ENCODE results near the gene GUCY1A1. TPM values are rescaled to one million over a fixed set of nuclear protein-coding genes. Genes with fewer than 3 reads are reported as not detected.

The GUCY1A1 gene
- total RNA-seq, 1 experiment from 2014 or later, result 0.17 TPM

DNA sequence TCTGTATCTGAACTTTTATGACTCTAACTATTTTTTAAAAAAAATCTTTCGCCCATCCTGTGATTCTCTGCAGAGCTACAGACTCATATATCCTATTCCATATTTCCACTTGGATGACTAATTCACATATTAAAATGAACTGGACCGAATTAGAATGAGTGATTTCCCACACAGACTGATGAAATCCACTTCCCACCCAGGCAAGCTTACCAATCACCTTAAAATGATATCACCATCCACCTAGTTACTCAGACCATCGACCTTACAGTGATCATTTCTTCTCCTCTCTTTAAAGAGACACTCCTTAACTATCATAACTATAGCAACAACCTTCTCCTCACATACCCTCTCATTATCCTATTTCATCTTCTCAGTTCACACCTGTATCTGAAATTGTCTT is 58.1 kb downstream of the GUCY1A1 start:
- Histone ChIP-seq H3K4me2 (no peak overlapping the region), H3K27ac (no peak overlapping the region), H3K4me1 (replicated peaks; ENCODE audit: insufficient read depth) (no peaks in the 10 kb centered on the region), H3F3A (ENCODE audit: insufficient read depth, low read depth) (no peaks in the 10 kb centered on the region), H3K9me2 (ENCODE audit: insufficient read depth) (no peaks in the 10 kb centered on the region), H3K4me3 (no peak overlapping the region), H3K27me3 (ENCODE audit: insufficient read depth, low read depth) (no peaks in the 10 kb centered on the region), H4K20me1 (ENCODE audit: insufficient read depth) (no peaks in the 10 kb centered on the region), H3K79me2 (ENCODE audit: low read depth) (no peaks in the 10 kb centered on the region), H3K9me3 (ENCODE audit: insufficient read depth, low read depth) (no peaks in the 10 kb centered on the region), H2AFZ (no peak overlapping the region), H3K36me3 (ENCODE audit: low read depth) (no peaks in the 10 kb centered on the region)
- ChIA-PET POLR2A (ENCODE audit: unreplicated experiment) (no interaction called here), CTCF (no interaction called here)
- no TSS peak for BruUV-seq (replicated peaks)
- TF ChIP-seq, protein P1, sequence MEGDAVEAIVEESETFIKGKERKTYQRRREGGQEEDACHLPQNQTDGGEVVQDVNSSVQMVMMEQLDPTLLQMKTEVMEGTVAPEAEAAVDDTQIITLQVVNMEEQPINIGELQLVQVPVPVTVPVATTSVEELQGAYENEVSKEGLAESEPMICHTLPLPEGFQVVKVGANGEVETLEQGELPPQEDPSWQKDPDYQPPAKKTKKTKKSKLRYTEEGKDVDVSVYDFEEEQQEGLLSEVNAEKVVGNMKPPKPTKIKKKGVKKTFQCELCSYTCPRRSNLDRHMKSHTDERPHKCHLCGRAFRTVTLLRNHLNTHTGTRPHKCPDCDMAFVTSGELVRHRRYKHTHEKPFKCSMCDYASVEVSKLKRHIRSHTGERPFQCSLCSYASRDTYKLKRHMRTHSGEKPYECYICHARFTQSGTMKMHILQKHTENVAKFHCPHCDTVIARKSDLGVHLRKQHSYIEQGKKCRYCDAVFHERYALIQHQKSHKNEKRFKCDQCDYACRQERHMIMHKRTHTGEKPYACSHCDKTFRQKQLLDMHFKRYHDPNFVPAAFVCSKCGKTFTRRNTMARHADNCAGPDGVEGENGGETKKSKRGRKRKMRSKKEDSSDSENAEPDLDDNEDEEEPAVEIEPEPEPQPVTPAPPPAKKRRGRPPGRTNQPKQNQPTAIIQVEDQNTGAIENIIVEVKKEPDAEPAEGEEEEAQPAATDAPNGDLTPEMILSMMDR (conservative IDR thresholded peaks at IDR 0.05), result no peak
- no peak for TF ChIP-seq EZH2 (IDR thresholded peaks at IDR 0.05; ENCODE audit: low read depth)
- intact Hi-C loops (cut with micrococcal nuclease; ENCODE audit: unreplicated experiment), result no loop called here
- no peak for DNase-seq

DNA sequence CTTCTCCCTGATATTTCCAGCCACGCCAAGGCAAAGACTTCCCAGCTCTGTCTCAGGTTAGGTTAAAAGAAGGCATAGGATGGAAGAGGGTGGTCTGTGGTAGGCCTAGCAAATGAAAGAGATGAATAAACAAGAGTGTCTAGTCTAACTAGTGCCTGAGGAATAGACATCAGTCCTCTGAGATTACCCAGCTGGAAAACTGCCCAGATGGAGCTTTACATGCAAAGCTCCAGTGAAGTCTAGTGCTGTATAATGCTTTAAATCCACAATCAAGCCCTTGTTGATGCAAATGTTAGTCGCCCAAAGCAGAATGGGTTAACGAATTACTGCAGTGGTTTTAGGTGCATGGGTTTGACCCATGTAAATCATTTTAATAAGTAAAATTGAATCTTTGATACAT is 67.4 kb downstream of the GUCY1A1 start:
- Histone ChIP-seq H3K36me3 (ENCODE audit: low read depth) (no peaks in the 10 kb centered on the region), H3K79me2 (ENCODE audit: low read depth) (no peaks in the 10 kb centered on the region), H3K27me3 (ENCODE audit: insufficient read depth, low read depth) (no peaks in the 10 kb centered on the region), H3K4me3 (no peak overlapping the region), H3F3A (ENCODE audit: insufficient read depth, low read depth) (no peaks in the 10 kb centered on the region), H3K4me1 (replicated peaks; ENCODE audit: insufficient read depth) (no peaks in the 10 kb centered on the region), H3K4me2 (no peak overlapping the region), H4K20me1 (ENCODE audit: insufficient read depth) (no peaks in the 10 kb centered on the region), H3K27ac (no peak overlapping the region), H3K9me3 (ENCODE audit: insufficient read depth, low read depth) (no peaks in the 10 kb centered on the region), H2AFZ (no peak overlapping the region), H3K9me2 (ENCODE audit: insufficient read depth) (no peaks in the 10 kb centered on the region)
- no TSS peak for BruUV-seq (replicated peaks)
- DNase-seq, result no peak
- ChIA-PET CTCF (no interaction called here), POLR2A (ENCODE audit: unreplicated experiment) (no interaction called here)
- intact Hi-C loops (cut with micrococcal nuclease; ENCODE audit: unreplicated experiment), result no loop called here
- TF ChIP-seq, protein P1 (conservative IDR thresholded peaks at IDR 0.05), result no peak
- no peak for TF ChIP-seq EZH2 (IDR thresholded peaks at IDR 0.05; ENCODE audit: low read depth)

DNA sequence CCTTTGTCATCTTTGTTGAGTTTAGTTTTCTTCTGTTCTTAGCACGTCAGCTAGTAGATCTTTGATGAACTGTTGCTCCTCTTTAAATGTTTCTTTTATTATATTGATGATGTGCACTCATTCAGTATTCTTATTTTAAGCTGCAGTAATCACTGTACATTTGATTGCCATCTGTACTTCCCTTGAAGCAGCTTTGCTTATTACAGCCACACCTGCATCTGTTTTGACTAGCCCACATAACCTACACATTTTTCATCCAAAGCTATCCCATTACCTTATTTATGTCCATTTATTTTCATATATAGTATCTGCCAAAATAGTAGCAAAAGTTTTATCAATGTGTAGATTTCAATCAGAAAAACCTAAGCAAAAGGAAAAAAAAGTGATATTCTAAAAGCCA is 68.3 kb downstream of the GUCY1A1 start:
- BruUV-seq (replicated peaks), result no TSS peak
- H3K9me3 ChIP-seq (ENCODE audit: insufficient read depth, low read depth), result no peaks in the 10 kb centered on the region
- no peaks in the 10 kb centered on the region for H3K79me2 ChIP-seq (ENCODE audit: low read depth)
- no peak for DNase-seq
- intact Hi-C loops (cut with micrococcal nuclease; ENCODE audit: unreplicated experiment), result no loop called here
- H3K27ac ChIP-seq, result no peak overlapping the region
- ChIA-PET POLR2A (ENCODE audit: unreplicated experiment) (no interaction called here), CTCF (no interaction called here)
- TF ChIP-seq EZH2 (IDR thresholded peaks at IDR 0.05; ENCODE audit: low read depth), result no peak
- TF ChIP-seq, protein P1 (conservative IDR thresholded peaks at IDR 0.05), result no peak
- no peak overlapping the region for H2AFZ ChIP-seq
- H3K4me1 ChIP-seq (replicated peaks; ENCODE audit: insufficient read depth), result no peaks in the 10 kb centered on the region
- H3K4me2 ChIP-seq, result no peak overlapping the region
- H3K27me3 ChIP-seq (ENCODE audit: insufficient read depth, low read depth), result no peaks in the 10 kb centered on the region
- no peaks in the 10 kb centered on the region for H3K9me2 ChIP-seq (ENCODE audit: insufficient read depth)
- H3K36me3 ChIP-seq (ENCODE audit: low read depth), result no peaks in the 10 kb centered on the region
- H3F3A ChIP-seq (ENCODE audit: insufficient read depth, low read depth), result no peaks in the 10 kb centered on the region
- no peaks in the 10 kb centered on the region for H4K20me1 ChIP-seq (ENCODE audit: insufficient read depth)
- no peak overlapping the region for H3K4me3 ChIP-seq
